A204.1 (cell line): ENCODE data around the gene CRYGB.
A peak's percentile ranks its signal among the peaks of the same experiment; 100 is the strongest.
"Not testable (repeated sequence)": the region's sequence is repeated elsewhere in the genome, so short reads cannot be mapped to it uniquely, and the experiment has no call there.

ENCODE experiments used
- FAIRE-seq: peaks from 2 replicates; lab custom pipeline; 2012; peaks lifted over from hg19 to GRCh38; lab: Jason Lieb, UNC

CRYGB gene

DNA sequence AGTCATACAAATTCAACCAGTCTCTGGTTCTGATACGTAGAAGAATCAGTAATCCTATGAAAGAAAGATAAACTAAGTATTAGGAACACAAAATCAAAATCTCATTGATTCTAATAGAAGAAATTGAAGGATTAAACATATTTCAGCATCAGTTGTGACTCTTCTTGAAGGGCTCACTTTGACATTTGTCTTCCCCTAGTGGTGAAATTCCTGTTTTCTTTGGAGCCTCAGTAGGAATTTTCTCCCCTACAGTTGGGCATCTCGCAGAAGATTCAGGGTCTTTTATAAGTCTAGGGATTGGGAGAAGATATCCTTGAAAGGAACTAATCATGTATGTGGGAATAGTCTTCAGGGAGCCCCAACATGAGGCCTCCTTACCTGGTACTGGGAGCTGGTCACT is 2.8 kb upstream of the CRYGB start:
- no peak for FAIRE-seq

DNA sequence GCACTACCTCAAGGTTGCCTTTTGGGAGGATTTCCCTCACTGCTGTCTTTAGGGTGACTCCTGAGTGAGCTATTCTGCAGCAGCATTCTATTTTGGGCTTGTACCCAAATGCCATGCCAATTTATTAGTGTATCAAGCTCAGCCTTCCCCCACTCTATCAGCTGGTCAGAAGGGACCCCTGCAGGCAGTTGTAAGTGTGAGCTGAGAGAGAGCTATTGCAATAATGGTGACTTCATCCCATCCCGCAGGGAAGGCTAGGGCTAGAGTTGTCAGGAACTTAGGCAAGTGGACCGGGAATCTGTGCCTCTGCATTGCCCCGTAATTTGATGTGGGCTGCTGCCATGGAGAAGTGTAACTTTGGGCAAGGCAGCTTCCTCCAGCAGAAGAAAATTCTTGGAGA is 1.8 kb upstream of the CRYGB start:
- FAIRE-seq: no peak

DNA sequence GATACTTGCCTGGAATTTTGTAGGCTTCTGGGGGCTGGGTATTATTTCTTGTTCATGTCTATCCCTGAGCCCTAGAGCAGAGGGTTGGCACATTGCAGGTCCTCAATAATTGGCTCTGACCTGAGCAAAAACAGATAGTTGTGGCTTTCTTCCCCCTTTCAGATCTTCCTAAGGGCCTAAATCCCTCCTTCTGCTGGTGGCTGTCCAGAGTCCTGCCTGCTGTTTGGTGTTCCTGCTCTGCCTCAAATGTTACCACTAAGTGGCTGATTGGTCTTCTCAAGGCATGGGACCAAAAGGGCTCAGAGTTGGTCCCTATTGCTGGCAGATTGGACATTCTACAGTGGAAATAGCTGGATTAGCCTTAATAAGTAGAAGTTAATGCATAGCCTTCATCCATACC is 1.1 kb upstream of the CRYGB start:
- FAIRE-seq: no peak

- FAIRE-seq: no peak
Measured at GRCh38 chr2:208142925-208143799, 2.8 kb downstream of the CRYGB start.

DNA sequence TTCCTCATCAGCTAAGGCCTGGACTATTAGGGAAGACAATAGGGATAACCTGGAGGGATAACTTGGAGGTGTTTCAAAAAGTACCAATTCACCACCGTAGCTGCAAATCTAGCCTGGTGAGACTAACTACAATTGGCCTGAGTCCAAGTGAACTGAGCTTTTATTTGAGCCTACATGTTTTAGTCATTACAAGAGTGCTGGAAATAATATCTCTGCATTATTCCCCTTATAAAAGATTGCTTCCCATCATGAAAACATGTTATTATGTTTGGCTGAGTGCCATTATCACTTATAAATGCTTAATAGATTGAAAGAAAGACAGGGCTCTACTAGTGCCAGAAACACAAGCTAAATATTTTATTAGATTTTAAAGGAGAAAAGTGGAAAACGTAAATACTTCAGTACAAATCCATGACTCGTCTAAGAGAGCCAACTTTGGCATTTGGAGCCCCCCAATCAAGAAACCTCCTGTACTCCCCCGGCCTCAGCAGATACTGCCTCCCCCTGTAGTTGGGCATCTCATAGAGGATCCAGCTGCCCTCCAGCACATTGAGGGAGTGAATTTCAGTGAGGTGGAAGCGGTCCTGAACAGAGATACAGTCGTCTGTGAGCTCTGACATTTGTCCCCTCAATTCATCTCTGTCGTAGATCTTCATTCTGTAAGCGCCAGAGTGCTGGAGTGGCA is 3.6 kb downstream of the CRYGB start:
- FAIRE-seq: no peak

- FAIRE-seq: no peak
Measured at GRCh38 chr2:208139447-208139846, 6.5 kb downstream of the CRYGB start.

DNA sequence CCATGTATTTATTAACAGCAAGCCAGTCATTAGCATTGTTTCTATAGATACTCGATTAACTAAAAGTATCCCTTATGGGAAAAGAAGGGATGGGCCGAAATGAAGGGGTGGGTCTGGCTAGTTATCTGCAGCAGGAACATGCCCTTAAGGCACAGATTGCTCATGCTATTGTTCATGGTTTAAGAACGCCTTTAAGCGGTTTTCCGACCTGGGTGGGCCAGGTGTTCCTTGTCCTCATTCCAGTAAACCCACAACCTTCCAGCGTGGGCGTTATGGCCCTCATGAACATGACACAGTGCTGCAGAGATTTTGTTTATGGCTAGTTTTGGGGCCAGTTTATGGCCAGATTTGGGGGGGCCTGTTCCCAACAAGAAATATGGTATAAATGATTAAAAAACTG is 7.6 kb downstream of the CRYGB start:
- not testable (repeated sequence) for FAIRE-seq

DNA sequence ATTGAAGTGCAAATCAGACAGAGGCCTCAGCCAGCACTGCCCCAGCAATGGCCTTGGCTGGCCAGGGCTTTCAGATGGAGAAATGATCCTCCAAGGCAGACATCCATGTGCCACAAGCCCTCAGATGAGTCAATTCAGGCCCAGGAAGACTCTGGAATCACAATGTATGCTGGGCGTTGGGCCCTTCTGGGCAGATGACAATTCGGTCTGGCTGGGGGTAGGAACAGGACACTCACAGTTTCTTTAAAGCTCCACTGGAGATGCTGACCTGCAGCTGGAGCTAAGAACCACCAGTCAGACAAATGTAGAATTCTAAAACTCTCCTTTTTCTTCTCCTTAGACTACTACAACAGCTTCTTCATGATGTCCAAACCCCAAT is 9.3 kb downstream of the CRYGB start:
- no peak for FAIRE-seq

- FAIRE-seq: no peak
Measured at GRCh38 chr2:208135794-208136715, 9.9 kb downstream of the CRYGB start.

GRCh38 chr2:208134928-208135586 is 10.9 kb downstream of the CRYGB start:
- no peak for FAIRE-seq

DNA sequence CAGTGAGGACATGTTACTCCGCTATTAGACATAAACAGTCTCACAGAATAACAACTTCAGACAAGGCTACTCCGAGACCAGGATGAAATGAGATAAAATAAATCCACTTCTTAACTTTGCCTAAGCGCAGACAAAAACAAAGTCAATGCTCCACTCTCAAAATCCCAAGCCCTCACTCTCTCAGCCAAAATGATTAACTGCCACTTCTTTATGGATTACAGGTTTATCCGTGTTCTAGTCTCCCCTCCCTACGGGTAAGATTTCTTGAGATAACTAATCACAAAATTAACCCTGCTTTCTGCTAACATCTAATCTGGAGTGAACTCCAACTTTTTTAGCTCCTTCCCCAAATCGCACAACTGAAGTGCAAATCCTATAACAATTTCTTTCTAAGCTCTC is 15.2 kb downstream of the CRYGB start:
- FAIRE-seq: no peak

- no peak for FAIRE-seq
Measured at GRCh38 chr2:208129744-208130711, 15.9 kb downstream of the CRYGB start, which contains the start of gene CRYGC. Gene CRYGC (minus strand): TSS chr2:208129828. CDS start chr2:208129792, 36 bp downstream.

DNA sequence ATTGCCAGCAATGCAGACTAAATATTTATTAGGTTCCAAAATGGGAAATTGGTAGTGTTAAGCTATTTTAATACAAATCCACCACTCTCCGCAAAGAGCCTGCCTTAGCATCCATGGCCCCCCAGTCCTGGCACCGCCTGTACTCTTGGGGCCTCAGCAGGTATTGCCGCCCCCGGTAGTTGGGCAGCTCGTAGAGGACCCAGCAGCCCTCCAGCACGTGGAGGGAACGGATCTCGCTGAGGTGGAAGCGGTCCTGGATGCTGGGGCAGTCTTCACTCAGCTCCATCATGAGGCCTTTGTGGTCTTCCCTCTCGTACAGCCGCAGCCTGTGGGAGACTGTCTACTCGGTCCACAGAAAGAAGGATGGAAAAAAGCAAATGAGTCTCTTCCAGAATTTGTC is 17.8 kb downstream of the CRYGB start:
- no peak for FAIRE-seq

DNA sequence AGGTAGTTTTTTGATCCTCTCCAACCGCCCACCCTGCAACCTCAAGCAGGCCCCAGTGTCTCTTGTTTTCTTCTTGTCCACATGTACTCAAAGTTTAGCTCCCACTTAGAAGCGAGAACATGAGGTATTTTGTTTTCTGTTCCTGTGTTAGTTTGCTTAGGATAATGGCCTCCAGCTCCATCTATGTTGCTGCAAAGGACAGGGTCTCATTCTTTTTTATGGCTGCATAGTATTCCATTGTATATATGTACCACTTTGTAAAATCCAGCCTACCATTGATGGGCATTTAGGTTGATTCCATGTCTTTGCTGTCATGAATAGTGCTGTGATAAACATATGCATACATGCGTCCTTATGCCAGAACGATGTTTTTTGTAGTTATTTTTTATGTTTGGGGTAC is 18.9 kb downstream of the CRYGB start:
- FAIRE-seq: no peak

DNA sequence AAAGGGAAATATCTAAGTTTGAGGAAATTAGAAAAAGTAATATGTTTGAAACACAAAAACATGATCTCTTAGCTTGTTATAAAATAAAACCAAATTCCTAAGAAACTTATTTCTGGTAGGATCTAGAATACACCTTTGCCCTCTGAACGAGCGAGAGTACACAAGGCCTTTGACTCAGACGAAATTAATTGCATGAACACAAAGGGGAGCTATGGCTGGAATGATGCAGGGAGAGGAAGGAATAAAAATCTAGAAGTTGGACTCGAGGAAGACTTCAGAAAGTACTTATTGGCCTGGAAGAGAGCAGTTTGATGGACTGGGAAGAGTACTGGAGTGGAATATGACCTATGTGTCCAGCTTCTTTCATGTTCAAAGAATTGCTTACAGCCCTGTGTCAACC is 20.7 kb downstream of the CRYGB start:
- no peak for FAIRE-seq

GRCh38 chr2:208124013-208124715 is 21.8 kb downstream of the CRYGB start, which contains the start of gene CRYGD:
Gene CRYGD (minus strand): TSS chr2:208124524. CDS start chr2:208124473, 51 bp downstream.
- not testable (repeated sequence) for FAIRE-seq

DNA sequence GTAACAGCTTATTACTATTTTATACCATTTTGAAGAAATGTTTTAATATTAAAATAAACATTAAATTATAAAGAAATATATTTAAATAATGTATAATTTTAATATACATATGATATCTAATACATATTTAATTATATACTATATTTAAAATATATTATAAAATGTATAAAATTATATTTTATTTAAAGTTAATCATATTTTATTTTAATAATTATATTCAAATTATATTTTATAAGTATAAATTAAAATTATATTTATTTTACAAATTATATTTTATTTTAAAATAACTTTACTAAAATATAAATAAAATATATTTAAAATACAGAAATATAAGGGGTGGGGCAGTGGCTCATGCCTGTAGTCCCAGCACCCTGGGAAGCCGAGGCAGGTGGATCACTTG is 23.7 kb downstream of the CRYGB start:
- peak; percentile 100 for FAIRE-seq

DNA sequence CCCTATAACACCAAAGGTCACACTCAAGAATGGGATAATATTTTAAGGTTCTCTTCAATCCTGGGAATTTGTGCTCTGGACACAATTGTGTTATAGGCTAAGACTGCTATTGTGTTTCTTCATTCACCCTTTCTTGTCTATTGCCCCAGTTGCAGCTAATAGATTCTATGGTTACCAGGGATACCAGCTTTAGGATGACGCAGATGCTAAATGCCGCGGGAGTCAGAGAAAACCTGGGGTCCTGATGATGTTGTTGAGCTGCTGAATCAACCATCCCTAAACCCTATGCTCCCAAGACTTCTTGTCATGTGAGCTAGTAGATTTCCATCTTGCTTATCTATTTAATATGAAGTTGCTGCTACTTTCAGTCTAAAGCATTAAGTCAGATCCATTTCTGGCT is 27.0 kb downstream of the CRYGB start:
- no peak for FAIRE-seq

DNA sequence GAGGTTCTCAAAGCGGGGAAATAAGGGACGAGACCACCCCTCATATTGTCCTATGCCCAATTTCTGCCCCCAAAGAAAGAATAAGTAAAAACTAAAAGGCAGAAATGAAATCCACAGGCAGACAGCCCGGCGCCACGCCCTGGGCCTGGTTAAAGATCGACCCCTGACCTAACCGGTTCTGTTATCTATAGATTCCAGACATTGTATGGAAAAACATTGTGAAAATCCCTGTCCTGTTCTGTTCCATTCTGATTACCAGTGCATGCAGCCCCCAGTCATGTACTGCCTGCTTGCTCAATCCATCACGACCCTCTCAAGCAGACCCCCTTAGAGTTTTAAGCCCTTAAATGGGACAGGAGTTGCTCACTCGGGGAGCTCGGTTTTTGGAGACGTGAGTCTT is 28.6 kb downstream of the CRYGB start:
- not testable (repeated sequence) for FAIRE-seq

- no peak for FAIRE-seq
Measured at GRCh38 chr2:208112969-208113368, 33.0 kb downstream of the CRYGB start.
